ENCODE measurements around the gene PSMC2.
"Not testable (repeated sequence)": the region's sequence is repeated elsewhere in the genome, so short reads cannot be mapped to it uniquely, and the experiment has no call there.

DNA sequence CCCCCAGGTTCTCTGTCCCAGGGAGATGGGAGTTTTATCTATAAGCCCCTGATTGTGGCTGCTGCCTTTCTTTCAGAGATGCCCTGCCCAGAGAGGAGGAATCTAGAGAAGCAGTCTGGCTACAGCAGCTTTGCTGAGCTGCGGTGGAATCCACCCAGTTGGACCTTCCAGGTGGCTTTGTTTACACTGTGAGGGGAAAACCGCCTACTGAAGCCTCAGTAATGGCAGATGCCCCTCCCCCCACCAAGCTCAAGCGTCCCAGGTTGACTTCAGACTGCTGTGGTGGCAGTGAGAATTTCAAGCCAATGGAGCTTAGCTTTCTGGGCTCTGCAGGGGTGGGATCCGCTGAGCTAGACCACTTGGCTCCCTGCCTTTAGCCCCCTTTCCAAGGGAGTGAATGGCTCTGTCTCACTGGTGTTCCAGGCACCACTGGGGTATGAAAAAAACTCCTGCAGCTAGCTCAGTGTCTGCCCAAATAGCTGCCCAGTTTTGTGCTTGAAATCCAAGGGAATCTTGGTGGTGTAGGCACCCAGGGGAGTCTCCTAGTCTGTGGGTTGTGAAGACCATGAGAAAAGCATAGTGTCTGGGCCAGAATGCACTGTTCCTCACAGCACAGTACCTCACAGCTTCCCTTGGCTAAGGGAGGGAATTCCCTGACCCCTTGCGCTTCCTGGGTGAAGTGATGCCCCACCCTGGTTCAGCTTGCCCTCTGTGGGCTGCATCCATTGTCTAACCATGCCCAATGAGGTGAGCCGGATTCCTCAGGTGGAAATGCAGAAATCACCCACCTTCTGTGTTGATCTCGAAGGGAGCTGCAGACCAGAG, 58.6 kb downstream of the PSMC2 start:
- TF ChIP-seq, protein P1, sequence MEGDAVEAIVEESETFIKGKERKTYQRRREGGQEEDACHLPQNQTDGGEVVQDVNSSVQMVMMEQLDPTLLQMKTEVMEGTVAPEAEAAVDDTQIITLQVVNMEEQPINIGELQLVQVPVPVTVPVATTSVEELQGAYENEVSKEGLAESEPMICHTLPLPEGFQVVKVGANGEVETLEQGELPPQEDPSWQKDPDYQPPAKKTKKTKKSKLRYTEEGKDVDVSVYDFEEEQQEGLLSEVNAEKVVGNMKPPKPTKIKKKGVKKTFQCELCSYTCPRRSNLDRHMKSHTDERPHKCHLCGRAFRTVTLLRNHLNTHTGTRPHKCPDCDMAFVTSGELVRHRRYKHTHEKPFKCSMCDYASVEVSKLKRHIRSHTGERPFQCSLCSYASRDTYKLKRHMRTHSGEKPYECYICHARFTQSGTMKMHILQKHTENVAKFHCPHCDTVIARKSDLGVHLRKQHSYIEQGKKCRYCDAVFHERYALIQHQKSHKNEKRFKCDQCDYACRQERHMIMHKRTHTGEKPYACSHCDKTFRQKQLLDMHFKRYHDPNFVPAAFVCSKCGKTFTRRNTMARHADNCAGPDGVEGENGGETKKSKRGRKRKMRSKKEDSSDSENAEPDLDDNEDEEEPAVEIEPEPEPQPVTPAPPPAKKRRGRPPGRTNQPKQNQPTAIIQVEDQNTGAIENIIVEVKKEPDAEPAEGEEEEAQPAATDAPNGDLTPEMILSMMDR (IDR thresholded peaks at IDR 0.05): not testable (repeated sequence)
- TF ChIP-seq EZH2 (IDR thresholded peaks at IDR 0.05; ENCODE audit: borderline replicate concordance, insufficient read depth, low read depth, low read length, poor library complexity, severe bottlenecking): not testable (repeated sequence)
